ENCODE measurements around the gene KLHL29. TPM values are rescaled to one million over a fixed set of nuclear protein-coding genes. Genes with fewer than 3 reads are reported as not detected.

The KLHL29 gene
- total RNA-seq, 2 donors from 2014 or later, result 2.0 to 2.9 TPM

DNA sequence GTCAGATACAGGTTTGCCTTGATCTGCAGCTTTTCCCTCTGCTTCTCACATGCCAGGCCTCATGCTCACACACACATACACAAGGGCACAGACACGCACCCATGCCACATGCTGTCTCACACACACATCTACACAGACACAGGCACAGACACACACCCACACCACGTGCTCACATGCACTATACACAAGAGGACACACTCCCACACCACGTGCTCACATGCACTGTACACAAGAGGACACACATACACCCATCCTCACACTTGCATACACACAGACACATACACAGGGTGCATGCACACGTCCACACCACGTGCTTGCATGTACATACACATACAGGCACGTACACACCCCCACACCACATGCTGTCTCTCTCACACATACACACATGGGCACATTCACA is 288.1 kb downstream of the KLHL29 start:
- Histone ChIP-seq H3K4me3 (no peak overlapping the region), H3K9me3 (no peaks in the 10 kb centered on the region), H3K27me3 (no peaks in the 10 kb centered on the region), H3K36me3 (no peaks in the 10 kb centered on the region), H3K4me1 (no peaks in the 10 kb centered on the region), H3K27ac (no peak overlapping the region), H3K9ac (ENCODE audit: low read depth in 2 of 2, low read length in 2 of 2) (no peak overlapping the region)
- no peak for DNase-seq
- intact Hi-C loops (cut with DNase I), result no loop called here
- TF ChIP-seq, protein P1, sequence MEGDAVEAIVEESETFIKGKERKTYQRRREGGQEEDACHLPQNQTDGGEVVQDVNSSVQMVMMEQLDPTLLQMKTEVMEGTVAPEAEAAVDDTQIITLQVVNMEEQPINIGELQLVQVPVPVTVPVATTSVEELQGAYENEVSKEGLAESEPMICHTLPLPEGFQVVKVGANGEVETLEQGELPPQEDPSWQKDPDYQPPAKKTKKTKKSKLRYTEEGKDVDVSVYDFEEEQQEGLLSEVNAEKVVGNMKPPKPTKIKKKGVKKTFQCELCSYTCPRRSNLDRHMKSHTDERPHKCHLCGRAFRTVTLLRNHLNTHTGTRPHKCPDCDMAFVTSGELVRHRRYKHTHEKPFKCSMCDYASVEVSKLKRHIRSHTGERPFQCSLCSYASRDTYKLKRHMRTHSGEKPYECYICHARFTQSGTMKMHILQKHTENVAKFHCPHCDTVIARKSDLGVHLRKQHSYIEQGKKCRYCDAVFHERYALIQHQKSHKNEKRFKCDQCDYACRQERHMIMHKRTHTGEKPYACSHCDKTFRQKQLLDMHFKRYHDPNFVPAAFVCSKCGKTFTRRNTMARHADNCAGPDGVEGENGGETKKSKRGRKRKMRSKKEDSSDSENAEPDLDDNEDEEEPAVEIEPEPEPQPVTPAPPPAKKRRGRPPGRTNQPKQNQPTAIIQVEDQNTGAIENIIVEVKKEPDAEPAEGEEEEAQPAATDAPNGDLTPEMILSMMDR (IDR thresholded peaks at IDR 0.05), result no peak

DNA sequence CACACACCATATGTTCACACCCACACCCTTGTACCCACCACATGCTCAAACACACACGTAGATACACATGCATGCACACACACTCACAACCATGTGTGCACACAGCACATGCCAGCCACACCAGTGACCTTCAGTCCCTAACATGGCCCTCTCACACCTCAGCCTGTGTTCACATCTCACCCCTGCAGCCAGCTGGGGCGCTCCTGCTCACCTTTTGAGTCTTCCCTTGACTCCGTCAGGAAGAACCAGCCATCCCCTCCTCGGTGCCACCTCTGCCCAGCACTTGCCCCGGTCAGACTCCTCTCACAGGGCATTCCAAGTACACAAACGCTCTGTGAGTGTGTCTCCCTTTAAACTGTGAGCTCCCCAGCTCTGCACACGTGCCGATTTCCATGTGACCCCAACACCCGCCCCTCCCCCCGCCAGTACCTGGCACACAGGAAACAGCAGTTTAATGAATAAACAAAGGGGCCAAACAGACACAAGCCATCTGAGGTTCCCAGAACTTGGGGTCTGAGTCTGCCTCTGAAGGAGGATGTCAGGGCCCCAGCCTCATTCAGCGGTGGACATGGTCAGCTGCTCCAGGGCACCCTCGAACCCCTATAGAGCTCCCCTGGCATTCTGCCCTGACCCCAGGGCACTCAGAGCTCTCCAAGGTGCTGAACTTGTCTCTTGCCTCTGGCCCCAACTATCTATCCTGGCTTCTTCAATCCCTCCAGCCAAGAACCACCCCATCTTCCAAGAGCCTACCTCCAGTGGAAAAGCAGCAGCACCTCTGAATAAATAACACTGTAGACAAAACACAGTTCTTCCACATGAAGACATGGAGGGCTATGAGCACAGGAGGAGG is 289.1 kb downstream of the KLHL29 start:
- Histone ChIP-seq H3K4me3 (no peak overlapping the region), H3K9ac (ENCODE audit: low read depth in 2 of 2, low read length in 2 of 2) (no peak overlapping the region), H3K36me3 (no peaks in the 10 kb centered on the region), H3K4me1 (no peaks in the 10 kb centered on the region), H3K27me3 (no peaks in the 10 kb centered on the region), H3K27ac (no peak overlapping the region), H3K9me3 (no peaks in the 10 kb centered on the region)
- intact Hi-C loops (cut with DNase I), result no loop called here
- DNase-seq, result no peak
- TF ChIP-seq, protein P1 (IDR thresholded peaks at IDR 0.05), result no peak

DNA sequence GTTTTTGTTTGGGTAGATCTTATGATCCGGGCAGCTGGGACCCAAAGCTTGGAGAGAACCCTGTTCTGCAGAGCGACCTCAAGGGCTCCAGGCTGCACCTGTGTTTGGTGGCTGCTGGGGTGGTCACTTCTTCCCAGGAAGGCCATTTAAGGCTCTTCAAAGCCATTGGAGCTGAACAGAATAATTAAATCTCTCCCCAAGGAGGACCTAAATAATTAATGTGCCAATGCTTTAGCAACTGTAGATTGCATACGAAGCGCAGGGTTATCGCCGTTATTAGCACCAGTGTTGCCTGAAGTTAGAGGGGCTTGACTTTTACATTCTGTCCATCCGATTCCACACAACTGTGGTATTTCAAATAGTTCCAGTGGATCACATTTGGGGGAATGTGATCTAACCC is 290.5 kb downstream of the KLHL29 start:
- Histone ChIP-seq H3K27ac (no peak overlapping the region), H3K4me3 (no peak overlapping the region), H3K9ac (ENCODE audit: low read depth in 2 of 2, low read length in 2 of 2) (no peak overlapping the region), H3K36me3 (no peaks in the 10 kb centered on the region), H3K4me1 (no peaks in the 10 kb centered on the region), H3K9me3 (no peaks in the 10 kb centered on the region), H3K27me3 (no peaks in the 10 kb centered on the region)
- no peak for DNase-seq
- TF ChIP-seq, protein P1 (IDR thresholded peaks at IDR 0.05), result no peak
- intact Hi-C loops (cut with DNase I), result no loop called here

DNA sequence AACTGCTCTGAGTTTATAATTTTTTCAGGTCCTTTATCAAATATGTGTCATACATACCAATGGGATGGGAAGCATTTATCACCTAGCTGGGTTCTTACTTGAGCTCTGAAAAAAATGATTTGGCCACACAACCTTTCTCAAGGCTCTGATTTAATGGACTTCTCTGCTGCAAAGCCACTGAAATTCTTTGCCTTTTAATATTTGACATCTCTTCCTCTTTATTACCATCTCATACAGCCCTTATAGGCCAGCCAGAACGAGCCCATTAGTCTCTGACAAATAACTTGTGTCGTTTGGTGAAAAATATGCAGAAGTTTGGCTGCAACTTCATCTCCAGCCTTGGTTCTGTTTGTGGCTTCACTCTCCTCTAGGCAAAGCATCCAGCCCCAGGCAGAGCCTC is 292.9 kb downstream of the KLHL29 start:
- no peak overlapping the region for H3K27ac ChIP-seq
- H3K27me3 ChIP-seq, result no peaks in the 10 kb centered on the region
- H3K9ac ChIP-seq (ENCODE audit: low read depth in 2 of 2, low read length in 2 of 2), result no peak overlapping the region
- TF ChIP-seq, protein P1 (IDR thresholded peaks at IDR 0.05), result no peak
- H3K9me3 ChIP-seq, result no peaks in the 10 kb centered on the region
- no peaks in the 10 kb centered on the region for H3K4me1 ChIP-seq
- DNase-seq, result no peak
- intact Hi-C loops (cut with DNase I), result no loop called here
- no peaks in the 10 kb centered on the region for H3K36me3 ChIP-seq
- no peak overlapping the region for H3K4me3 ChIP-seq

DNA sequence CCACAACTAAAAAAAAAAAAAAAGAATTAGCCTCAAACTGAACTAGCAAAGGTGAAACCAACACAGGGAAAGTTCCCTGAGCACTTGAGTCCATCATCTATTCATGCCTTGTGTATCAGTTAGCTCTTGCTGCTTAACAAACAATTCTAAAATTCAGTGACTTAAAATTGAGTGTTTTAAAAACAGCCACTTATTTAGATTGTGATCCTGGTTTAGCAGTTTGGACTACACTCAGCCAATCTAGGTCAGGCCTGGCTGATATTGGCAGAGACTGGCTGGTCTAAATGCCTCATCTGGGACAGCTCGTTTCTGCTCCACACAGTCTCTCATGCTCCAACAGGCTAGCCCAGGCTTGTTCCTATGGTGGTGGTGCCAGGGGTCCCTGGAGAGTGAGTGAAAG is 294.1 kb downstream of the KLHL29 start:
- intact Hi-C loops (cut with DNase I), result no loop called here
- H3K9me3 ChIP-seq, result no peaks in the 10 kb centered on the region
- no peak overlapping the region for H3K27ac ChIP-seq
- H3K9ac ChIP-seq (ENCODE audit: low read depth in 2 of 2, low read length in 2 of 2), result no peak overlapping the region
- no peaks in the 10 kb centered on the region for H3K4me1 ChIP-seq
- no peaks in the 10 kb centered on the region for H3K27me3 ChIP-seq
- DNase-seq, result no peak
- H3K4me3 ChIP-seq, result no peak overlapping the region
- TF ChIP-seq, protein P1 (IDR thresholded peaks at IDR 0.05), result no peak
- H3K36me3 ChIP-seq, result no peaks in the 10 kb centered on the region

Data from colonic mucosa (tissue), 4 donors.